ENCODE results near the gene MCRIP1. TPM values are rescaled to one million over a fixed set of nuclear protein-coding genes. Genes with fewer than 3 reads are reported as not detected.

The MCRIP1 gene
- total RNA-seq, 1 experiment from 2014 or later: 115 TPM

DNA sequence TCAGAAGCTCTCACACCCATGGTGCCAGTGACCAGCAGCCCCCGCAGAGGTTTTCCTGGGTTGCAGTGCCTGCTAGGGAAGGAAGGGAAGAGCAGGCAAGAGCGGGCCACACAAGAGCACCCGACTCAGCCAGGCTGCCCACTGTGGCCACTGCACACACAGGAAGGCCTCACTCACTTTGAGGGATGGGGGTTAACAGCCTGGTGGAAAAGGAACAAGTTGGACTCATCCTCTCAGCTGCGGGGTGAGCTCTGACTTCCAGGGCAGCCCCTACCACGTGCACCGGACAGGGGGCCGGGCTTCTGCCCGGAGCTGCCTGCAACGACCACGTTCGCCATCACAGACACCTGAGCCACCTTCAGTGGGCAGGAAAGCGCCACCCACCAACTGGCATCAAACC is 19.1 kb upstream of the MCRIP1 start:
- CTCF ChIA-PET: interaction anchor here (0.7 kb wide), 1 partner anchor 46 kb away, joined by 3 read pairs; no protein-coding TSS in a partner anchor
- Histone ChIP-seq H3K4me3 (ENCODE audit: low read depth in 2 of 2, low read length in 2 of 2) (no peak overlapping the region), H3K27me3 (ENCODE audit: control insufficient read depth, insufficient read depth, low read length) (no peaks in the 10 kb centered on the region), H3K4me1 (ENCODE audit: control insufficient read depth, insufficient read depth, low read length) (no peaks in the 10 kb centered on the region), H3K27ac (ENCODE audit: low read length) (no peak overlapping the region), H3K36me3 (ENCODE audit: control insufficient read depth, insufficient read depth, low read length) (no peaks in the 10 kb centered on the region), H3K9me3 (ENCODE audit: control insufficient read depth, insufficient read depth, low read depth, low read length) (no peaks in the 10 kb centered on the region)
- BruUV-seq (replicated peaks): no TSS peak
- ATAC-seq: no peak
- DNase-seq (ENCODE audit: low read depth, low spot score): no peak
- intact Hi-C loops (cut with micrococcal nuclease; ENCODE audit: unreplicated experiment): no loop called here
- TF ChIP-seq, protein P1, sequence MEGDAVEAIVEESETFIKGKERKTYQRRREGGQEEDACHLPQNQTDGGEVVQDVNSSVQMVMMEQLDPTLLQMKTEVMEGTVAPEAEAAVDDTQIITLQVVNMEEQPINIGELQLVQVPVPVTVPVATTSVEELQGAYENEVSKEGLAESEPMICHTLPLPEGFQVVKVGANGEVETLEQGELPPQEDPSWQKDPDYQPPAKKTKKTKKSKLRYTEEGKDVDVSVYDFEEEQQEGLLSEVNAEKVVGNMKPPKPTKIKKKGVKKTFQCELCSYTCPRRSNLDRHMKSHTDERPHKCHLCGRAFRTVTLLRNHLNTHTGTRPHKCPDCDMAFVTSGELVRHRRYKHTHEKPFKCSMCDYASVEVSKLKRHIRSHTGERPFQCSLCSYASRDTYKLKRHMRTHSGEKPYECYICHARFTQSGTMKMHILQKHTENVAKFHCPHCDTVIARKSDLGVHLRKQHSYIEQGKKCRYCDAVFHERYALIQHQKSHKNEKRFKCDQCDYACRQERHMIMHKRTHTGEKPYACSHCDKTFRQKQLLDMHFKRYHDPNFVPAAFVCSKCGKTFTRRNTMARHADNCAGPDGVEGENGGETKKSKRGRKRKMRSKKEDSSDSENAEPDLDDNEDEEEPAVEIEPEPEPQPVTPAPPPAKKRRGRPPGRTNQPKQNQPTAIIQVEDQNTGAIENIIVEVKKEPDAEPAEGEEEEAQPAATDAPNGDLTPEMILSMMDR (IDR thresholded peaks at IDR 0.05): no peak
- TF ChIP-seq POLR2AphosphoS5 (IDR thresholded peaks at IDR 0.05; ENCODE audit: low read depth, low read length) (no peak), TCF7L2 (IDR thresholded peaks at IDR 0.05; ENCODE audit: low read depth, low read length) (no peak), SIN3A (IDR thresholded peaks at IDR 0.05; ENCODE audit: borderline replicate concordance, insufficient read depth, low read depth, low read length) (no peak)
- TF ChIP-seq, protein P2, sequence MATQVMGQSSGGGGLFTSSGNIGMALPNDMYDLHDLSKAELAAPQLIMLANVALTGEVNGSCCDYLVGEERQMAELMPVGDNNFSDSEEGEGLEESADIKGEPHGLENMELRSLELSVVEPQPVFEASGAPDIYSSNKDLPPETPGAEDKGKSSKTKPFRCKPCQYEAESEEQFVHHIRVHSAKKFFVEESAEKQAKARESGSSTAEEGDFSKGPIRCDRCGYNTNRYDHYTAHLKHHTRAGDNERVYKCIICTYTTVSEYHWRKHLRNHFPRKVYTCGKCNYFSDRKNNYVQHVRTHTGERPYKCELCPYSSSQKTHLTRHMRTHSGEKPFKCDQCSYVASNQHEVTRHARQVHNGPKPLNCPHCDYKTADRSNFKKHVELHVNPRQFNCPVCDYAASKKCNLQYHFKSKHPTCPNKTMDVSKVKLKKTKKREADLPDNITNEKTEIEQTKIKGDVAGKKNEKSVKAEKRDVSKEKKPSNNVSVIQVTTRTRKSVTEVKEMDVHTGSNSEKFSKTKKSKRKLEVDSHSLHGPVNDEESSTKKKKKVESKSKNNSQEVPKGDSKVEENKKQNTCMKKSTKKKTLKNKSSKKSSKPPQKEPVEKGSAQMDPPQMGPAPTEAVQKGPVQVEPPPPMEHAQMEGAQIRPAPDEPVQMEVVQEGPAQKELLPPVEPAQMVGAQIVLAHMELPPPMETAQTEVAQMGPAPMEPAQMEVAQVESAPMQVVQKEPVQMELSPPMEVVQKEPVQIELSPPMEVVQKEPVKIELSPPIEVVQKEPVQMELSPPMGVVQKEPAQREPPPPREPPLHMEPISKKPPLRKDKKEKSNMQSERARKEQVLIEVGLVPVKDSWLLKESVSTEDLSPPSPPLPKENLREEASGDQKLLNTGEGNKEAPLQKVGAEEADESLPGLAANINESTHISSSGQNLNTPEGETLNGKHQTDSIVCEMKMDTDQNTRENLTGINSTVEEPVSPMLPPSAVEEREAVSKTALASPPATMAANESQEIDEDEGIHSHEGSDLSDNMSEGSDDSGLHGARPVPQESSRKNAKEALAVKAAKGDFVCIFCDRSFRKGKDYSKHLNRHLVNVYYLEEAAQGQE (IDR thresholded peaks at IDR 0.05; ENCODE audit: insufficient read depth in 1 of 2, low read depth in 2 of 2, low read length in 1 of 2): no peak
- POLR2A ChIA-PET: no interaction called here
- in situ Hi-C loops (cut with HindIII; ENCODE audit: low pct_unique_long_range_greater_than_20kb, low sequenced_read_pairs): no loop called here

DNA sequence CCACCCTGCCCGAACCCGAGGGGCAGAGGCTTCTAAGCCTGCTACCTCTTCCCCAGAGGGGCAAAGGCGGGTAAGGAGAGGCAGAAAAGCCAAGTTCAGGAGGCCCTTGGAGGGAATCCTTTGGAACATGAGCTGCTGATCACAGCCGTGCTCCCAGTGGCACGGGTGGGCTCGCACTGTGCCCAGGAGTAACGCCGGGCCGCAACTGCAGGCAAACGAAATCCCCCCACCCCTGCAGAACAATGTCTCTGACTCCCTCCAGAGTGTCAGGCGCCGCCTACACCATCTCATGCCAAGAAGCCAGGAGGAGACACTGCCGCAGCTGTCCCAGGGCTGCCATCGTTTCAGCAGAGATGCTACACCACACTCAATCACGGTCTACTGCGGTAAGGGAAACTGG is 18.3 kb upstream of the MCRIP1 start:
- DNase-seq (ENCODE audit: low read depth, low spot score) (no peak), ATAC-seq (no peak)
- in situ Hi-C loops (cut with HindIII; ENCODE audit: low pct_unique_long_range_greater_than_20kb, low sequenced_read_pairs): no loop called here
- H3K4me1 ChIP-seq (ENCODE audit: control insufficient read depth, insufficient read depth, low read length): no peaks in the 10 kb centered on the region
- no peaks in the 10 kb centered on the region for H3K27me3 ChIP-seq (ENCODE audit: control insufficient read depth, insufficient read depth, low read length)
- ChIA-PET POLR2A (no interaction called here), CTCF (no interaction called here)
- no peaks in the 10 kb centered on the region; the same call in 1 of the 2 replicates for H3K36me3 ChIP-seq (ENCODE audit: control insufficient read depth, insufficient read depth, low read length)
- H3K27ac ChIP-seq (ENCODE audit: low read length): no peak overlapping the region
- no peaks in the 10 kb centered on the region for H3K9me3 ChIP-seq (ENCODE audit: control insufficient read depth, insufficient read depth, low read depth, low read length)
- BruUV-seq (replicated peaks): no TSS peak
- no peak overlapping the region for H3K4me3 ChIP-seq (ENCODE audit: low read depth in 2 of 2, low read length in 2 of 2)
- intact Hi-C loops (cut with micrococcal nuclease; ENCODE audit: unreplicated experiment): no loop called here
- TF ChIP-seq, protein P2 (IDR thresholded peaks at IDR 0.05; ENCODE audit: insufficient read depth in 1 of 2, low read depth in 2 of 2, low read length in 1 of 2): no peak
- no peak for TF ChIP-seq SIN3A (IDR thresholded peaks at IDR 0.05; ENCODE audit: borderline replicate concordance, insufficient read depth, low read depth, low read length)
- no peak for TF ChIP-seq POLR2AphosphoS5 (IDR thresholded peaks at IDR 0.05; ENCODE audit: low read depth, low read length)
- TF ChIP-seq, protein P1 (IDR thresholded peaks at IDR 0.05): no peak
- no peak for TF ChIP-seq TCF7L2 (IDR thresholded peaks at IDR 0.05; ENCODE audit: low read depth, low read length)
